ENCODE data around the gene KNCN. TPM values are rescaled to one million over a fixed set of nuclear protein-coding genes. Genes with fewer than 3 reads are reported as not detected.

The KNCN gene
- total and polyA plus RNA-seq, 2 donors (not counting 1 experiment from before 2014, with no cell fraction given), result not detected

GRCh38 chr1:46510998-46511365, 40.5 kb downstream of the KNCN start:
- Histone ChIP-seq H3K36me3 (replicated peaks in 1 of 2; ENCODE audit: control extremely low read depth in 1 of 2, control insufficient read depth in 1 of 2, extremely low read depth in 1 of 2, insufficient read depth in 2 of 2, low read length in 1 of 2) (no peaks in the 10 kb centered on the region), H3K9ac (ENCODE audit: low read length) (no peak overlapping the region), H3K4me1 (ENCODE audit: control insufficient read depth in 2 of 2, insufficient read depth in 2 of 2, low read length in 2 of 2) (no peaks in the 10 kb centered on the region), H3K9me3 (ENCODE audit: control extremely low read depth in 1 of 3, control insufficient read depth in 2 of 3, insufficient read depth in 1 of 3, low read length in 2 of 3) (no peaks in the 10 kb centered on the region), H3K79me2 (ENCODE audit: control insufficient read depth, insufficient read depth, low read length) (no peaks in the 10 kb centered on the region), H2AFZ (ENCODE audit: insufficient read depth, low read depth, low read length, poor library complexity, severe bottlenecking) (no peak overlapping the region), H4K20me1 (ENCODE audit: control insufficient read depth, insufficient read depth, low read length, poor library complexity, severe bottlenecking) (no peaks in the 10 kb centered on the region), H3K4me3 (ENCODE audit: control extremely low read depth in 1 of 5, extremely low read depth in 1 of 5, insufficient read depth in 1 of 5, low read depth in 2 of 5, low read length in 4 of 5) (no peak overlapping the region), H3K27ac (ENCODE audit: low read length in 2 of 2) (no peak overlapping the region), H3K4me2 (replicated peaks; ENCODE audit: low read depth, low read length, poor library complexity, severe bottlenecking) (no peak overlapping the region), H3K27me3 (replicated peaks in 1 of 4; ENCODE audit: control extremely low read depth in 1 of 4, control insufficient read depth in 3 of 4, insufficient read depth in 4 of 4, low read length in 3 of 4) (peaks cover 0 to 13% (median 0%) of the 10 kb centered on the region in 4 experiments)
- ATAC-seq (ENCODE audit: low read depth) (no peak), DNase-seq (no peak)
- Mint-ChIP-seq H3K4me1 (no peaks in the 10 kb centered on the region), H3K27ac (no peak overlapping the region), H3K4me3 (no peak overlapping the region), H3K27me3 (peaks cover 37% of the 10 kb centered on the region), H3K9me3 (ENCODE audit: insufficient read depth) (no peaks in the 10 kb centered on the region)
- POLR2A ChIA-PET, result no interaction called here
- CTCF ChIA-PET, result interaction anchor here (1.4 kb wide), 1 partner anchor 69 kb away, joined by 3 read pairs; no protein-coding TSS in a partner anchor
- WGBS (ENCODE audit: insufficient coverage), result 65% methylated on average over 8 of the region's 8 CpGs
- intact Hi-C loops (cut with micrococcal nuclease), result no loop called here
- TF ChIP-seq EZH2 (IDR thresholded peaks at IDR 0.05; ENCODE audit: borderline replicate concordance, insufficient read depth, low read depth, low read length, poor library complexity, severe bottlenecking), result no peak
- no peak for TF ChIP-seq CTCF (IDR thresholded peaks at IDR 0.05)

- no peaks in the 10 kb centered on the region for H3K4me1 ChIP-seq (ENCODE audit: control insufficient read depth in 2 of 2, insufficient read depth in 2 of 2, low read length in 2 of 2)
- no peak overlapping the region for H3K9ac ChIP-seq (ENCODE audit: low read length)
- H3K36me3 ChIP-seq (replicated peaks in 1 of 2; ENCODE audit: control extremely low read depth in 1 of 2, control insufficient read depth in 1 of 2, extremely low read depth in 1 of 2, insufficient read depth in 2 of 2, low read length in 1 of 2), result no peaks in the 10 kb centered on the region
- DNase-seq (no peak), ATAC-seq (ENCODE audit: low read depth) (no peak)
- H3K27ac ChIP-seq (ENCODE audit: low read length in 2 of 2), result no peak overlapping the region
- H3K4me1 Mint-ChIP-seq, result no peaks in the 10 kb centered on the region
- H3K4me2 ChIP-seq (replicated peaks; ENCODE audit: low read depth, low read length, poor library complexity, severe bottlenecking), result no peak overlapping the region
- CTCF ChIA-PET, result interaction anchor here (1.4 kb wide), 1 partner anchor 68 kb away, joined by 3 read pairs; no protein-coding TSS in a partner anchor
- no peaks in the 10 kb centered on the region for H3K9me3 ChIP-seq (ENCODE audit: control extremely low read depth in 1 of 3, control insufficient read depth in 2 of 3, insufficient read depth in 1 of 3, low read length in 2 of 3)
- no peaks in the 10 kb centered on the region for H3K9me3 Mint-ChIP-seq (ENCODE audit: insufficient read depth)
- no peak overlapping the region for H2AFZ ChIP-seq (ENCODE audit: insufficient read depth, low read depth, low read length, poor library complexity, severe bottlenecking)
- H3K79me2 ChIP-seq (ENCODE audit: control insufficient read depth, insufficient read depth, low read length), result no peaks in the 10 kb centered on the region
- no peak overlapping the region for H3K27ac Mint-ChIP-seq
- H3K4me3 Mint-ChIP-seq, result no peak overlapping the region
- H3K27me3 Mint-ChIP-seq, result peaks cover 33% of the 10 kb centered on the region
- POLR2A ChIA-PET, result no interaction called here
- no peaks in the 10 kb centered on the region for H4K20me1 ChIP-seq (ENCODE audit: control insufficient read depth, insufficient read depth, low read length, poor library complexity, severe bottlenecking)
- 94% methylated on average over 16 of the region's 19 CpGs for WGBS (ENCODE audit: insufficient coverage)
- no peak overlapping the region for H3K4me3 ChIP-seq (ENCODE audit: control extremely low read depth in 1 of 5, extremely low read depth in 1 of 5, insufficient read depth in 1 of 5, low read depth in 2 of 5, low read length in 4 of 5)
- intact Hi-C loops (cut with micrococcal nuclease), result no loop called here
- no peak for TF ChIP-seq CTCF (IDR thresholded peaks at IDR 0.05)
- TF ChIP-seq EZH2 (IDR thresholded peaks at IDR 0.05; ENCODE audit: borderline replicate concordance, insufficient read depth, low read depth, low read length, poor library complexity, severe bottlenecking), result no peak
- peaks cover 0 to 13% (median 0%) of the 10 kb centered on the region in 4 experiments for H3K27me3 ChIP-seq (replicated peaks in 1 of 4; ENCODE audit: control extremely low read depth in 1 of 4, control insufficient read depth in 3 of 4, insufficient read depth in 4 of 4, low read length in 3 of 4)
Observed at GRCh38 chr1:46510341-46510997, 41.0 kb downstream of the KNCN start.
